ENCODE data around the gene SLC4A1AP. TPM values are rescaled to one million over a fixed set of nuclear protein-coding genes. Genes with fewer than 3 reads are reported as not detected.
A peak's percentile ranks its signal among the peaks of the same experiment; 100 is the strongest.
"Not testable (repeated sequence)": the region's sequence is repeated elsewhere in the genome, so short reads cannot be mapped to it uniquely, and the experiment has no call there.

The SLC4A1AP gene
- total RNA-seq, 4 donors from 2014 or later, result 15.6 to 25.0 (median 22.1) TPM

DNA sequence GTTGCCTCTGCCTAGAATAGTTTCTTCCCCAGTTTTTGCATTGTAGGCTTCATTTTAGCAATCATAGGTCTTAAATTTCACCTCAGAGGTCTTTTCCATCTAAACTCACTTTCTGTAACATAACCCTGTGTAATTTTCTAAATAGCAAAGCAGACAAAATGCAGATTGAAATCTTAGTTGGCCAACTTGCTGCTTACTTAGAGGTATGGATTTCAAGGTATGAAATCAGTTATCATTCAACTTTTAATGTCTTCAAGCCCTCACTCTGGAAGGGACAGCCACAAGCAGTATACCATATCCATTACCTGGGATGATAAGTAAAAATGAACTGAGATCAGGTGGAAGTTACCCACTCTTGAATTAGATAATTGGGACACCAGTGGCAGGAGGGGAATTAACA, 38.7 kb upstream of the SLC4A1AP start:
- TF ChIP-seq POLR2A (IDR thresholded peaks at IDR 0.05), result no peak
- TF ChIP-seq, protein P1, sequence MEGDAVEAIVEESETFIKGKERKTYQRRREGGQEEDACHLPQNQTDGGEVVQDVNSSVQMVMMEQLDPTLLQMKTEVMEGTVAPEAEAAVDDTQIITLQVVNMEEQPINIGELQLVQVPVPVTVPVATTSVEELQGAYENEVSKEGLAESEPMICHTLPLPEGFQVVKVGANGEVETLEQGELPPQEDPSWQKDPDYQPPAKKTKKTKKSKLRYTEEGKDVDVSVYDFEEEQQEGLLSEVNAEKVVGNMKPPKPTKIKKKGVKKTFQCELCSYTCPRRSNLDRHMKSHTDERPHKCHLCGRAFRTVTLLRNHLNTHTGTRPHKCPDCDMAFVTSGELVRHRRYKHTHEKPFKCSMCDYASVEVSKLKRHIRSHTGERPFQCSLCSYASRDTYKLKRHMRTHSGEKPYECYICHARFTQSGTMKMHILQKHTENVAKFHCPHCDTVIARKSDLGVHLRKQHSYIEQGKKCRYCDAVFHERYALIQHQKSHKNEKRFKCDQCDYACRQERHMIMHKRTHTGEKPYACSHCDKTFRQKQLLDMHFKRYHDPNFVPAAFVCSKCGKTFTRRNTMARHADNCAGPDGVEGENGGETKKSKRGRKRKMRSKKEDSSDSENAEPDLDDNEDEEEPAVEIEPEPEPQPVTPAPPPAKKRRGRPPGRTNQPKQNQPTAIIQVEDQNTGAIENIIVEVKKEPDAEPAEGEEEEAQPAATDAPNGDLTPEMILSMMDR (IDR thresholded peaks at IDR 0.05), result no peak
- no peak for DNase-seq (ENCODE audit: low spot score in 2 of 2)
- H3K4me3 ChIP-seq (ENCODE audit: low read depth, poor library complexity, severe bottlenecking), result no peak overlapping the region
- intact Hi-C loops (cut with DNase I; ENCODE audit: low total_unique reads), result no loop called here

DNA sequence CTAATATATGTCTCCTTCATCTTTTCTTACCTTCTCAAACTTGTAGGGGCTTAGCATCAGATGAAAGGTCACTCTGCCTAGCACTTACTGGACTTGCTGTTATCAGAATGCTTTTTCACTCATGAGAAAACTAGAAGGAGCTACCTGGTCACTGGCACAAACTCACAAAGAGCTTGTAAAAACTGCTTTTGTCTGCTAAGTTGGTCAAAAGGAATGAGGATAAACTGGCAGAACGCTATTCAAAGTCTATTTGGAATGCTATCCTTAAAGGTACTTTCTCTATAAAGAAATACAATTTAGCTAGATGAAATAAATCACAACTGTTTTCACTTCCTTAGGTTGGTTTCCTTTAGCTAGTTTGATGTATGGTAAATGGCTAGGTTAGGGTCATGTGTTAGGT, 37.4 kb upstream of the SLC4A1AP start:
- DNase-seq (ENCODE audit: low spot score in 2 of 2); intact Hi-C loops (cut with DNase I; ENCODE audit: low total_unique reads); H3K4me3 ChIP-seq (ENCODE audit: low read depth, poor library complexity, severe bottlenecking): not testable (repeated sequence)
- WGBS, 2 donors, result 86% methylated on average over 1 of the region's 1 CpG

DNA sequence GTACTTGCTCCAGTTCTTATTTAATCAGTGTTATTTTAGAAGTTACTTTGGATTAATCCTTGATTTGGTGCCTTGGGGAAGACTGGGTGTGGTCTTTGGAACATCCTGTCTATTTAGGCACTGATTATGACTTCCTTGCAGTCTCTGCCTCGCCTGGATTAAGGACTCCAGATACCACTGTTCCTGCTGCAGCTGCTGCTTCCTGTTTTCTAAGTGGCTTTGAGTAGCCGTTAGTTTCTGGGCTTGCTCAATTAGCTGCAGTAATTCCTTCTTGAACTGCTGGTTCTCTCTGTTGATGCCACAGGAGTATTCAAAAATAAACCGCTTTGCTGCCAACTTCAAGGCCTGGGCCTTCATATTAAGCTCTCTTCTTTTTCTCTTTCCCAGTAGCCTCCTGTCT, 36.8 kb upstream of the SLC4A1AP start:
- DNase-seq (ENCODE audit: low spot score in 2 of 2); intact Hi-C loops (cut with DNase I; ENCODE audit: low total_unique reads); H3K4me3 ChIP-seq (ENCODE audit: low read depth, poor library complexity, severe bottlenecking): not testable (repeated sequence)
- 37 to 51% methylated on average over 3 of the region's 3 CpGs for WGBS, 2 donors

DNA sequence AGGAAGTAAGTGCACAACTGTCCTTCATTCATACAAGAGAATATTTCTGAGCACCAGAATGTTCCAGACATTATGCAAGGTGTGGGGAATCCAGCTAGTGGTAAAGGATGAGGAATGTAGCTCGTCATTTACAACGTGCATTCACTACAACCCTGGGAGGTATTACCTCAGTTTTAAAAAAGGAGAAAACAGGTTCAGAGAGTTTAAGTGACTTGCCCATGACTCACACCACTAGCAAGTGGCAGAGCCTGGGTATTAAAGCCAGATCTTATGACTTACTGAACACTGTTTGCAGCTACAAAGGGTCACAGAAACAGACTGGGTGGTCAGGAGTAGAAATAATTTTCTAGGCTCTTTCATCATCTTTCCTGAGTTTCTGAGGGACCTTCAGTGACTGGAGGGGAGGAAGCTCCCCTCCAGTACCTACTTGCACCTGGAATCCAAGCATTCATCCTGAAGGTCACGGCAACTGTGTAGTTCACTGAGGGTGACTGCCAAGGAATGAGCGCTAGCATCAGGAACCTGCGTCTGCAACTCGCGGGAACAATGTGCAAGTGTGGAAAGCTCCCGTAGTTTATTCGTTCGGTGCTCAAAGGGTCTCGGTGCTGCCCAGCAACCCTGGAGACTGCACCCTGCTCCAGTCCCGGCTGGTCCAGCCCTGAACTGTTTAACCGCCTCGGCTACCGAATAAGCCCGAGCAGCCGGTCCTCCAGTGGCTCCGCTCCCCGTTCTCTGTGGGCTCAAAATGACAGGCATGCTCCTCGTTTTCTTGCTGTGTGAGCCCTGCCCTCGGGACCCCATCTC, 35.5 kb upstream of the SLC4A1AP start:
- WGBS, 2 donors, result 2 to 5% methylated on average over 8 to 18 of the region's 21 CpGs
- DNase-seq (ENCODE audit: low spot score in 2 of 2), result peak in 1 of 2 donors; percentile 85
- H3K4me3 ChIP-seq (ENCODE audit: low read depth, poor library complexity, severe bottlenecking), result peak overlapping the region; percentile 74
- TF ChIP-seq POLR2A (IDR thresholded peaks at IDR 0.05), result no peak
- TF ChIP-seq, protein P1 (IDR thresholded peaks at IDR 0.05), result no peak
- intact Hi-C loops (cut with DNase I; ENCODE audit: low total_unique reads), result no loop called here

DNA sequence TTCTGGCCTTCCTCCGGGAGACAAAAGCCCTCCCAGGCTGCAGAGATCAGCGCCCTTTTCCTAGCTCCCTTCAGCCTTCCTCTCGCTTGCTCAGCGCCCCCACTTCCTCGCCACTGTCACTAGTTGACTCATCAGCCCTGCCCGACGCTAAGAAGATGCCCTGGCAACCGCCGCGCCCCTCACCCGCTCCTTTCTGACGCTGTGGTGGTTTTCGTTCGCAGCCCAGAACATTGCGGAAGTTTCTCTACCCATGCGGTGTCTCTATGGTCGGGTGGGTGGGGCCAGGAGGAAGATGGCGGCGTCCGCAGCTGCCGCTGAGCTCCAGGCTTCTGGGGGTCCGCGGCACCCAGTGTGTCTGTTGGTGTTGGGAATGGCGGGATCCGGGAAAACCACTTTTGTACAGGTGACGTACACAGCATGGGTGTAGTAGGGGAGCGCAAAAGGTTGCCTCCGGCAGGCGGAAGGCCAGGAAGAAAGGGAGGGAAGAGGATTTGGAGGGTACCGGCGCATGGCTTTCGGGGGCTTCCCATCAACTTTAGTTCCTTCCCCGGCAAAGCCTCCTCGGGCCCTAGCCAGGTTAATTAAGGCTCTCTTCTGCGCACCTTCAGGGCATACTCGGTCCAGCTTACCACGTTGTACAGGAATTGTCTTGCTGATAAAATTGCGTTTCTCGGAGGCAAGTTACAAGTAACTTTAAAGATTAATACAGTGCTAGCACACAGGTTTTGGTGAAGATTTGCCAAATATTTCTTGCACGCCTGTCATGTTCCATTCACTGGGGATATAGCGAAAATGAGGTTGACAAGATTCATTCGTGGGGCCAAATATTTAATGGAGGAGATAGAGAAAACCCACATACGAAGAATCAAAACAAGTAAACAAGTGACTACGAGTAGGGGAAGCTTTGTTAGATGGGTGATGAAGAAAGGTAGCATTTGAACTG, 34.7 kb upstream of the SLC4A1AP start, which contains the start of the genes CCDC121 and GPN1:
Gene CCDC121, minus strand, starts transcription at position 246 of the 943 bp plus-strand sequence. CDS start 1,213 bp downstream, outside the sequence.
Gene GPN1, plus strand, starts transcription at position 284 of the 943 bp plus-strand sequence. Its CDS starts 9 bp downstream, at position 293.
- 1% methylated on average over 42 to 44 of the region's 44 CpGs for WGBS, 2 donors

DNA sequence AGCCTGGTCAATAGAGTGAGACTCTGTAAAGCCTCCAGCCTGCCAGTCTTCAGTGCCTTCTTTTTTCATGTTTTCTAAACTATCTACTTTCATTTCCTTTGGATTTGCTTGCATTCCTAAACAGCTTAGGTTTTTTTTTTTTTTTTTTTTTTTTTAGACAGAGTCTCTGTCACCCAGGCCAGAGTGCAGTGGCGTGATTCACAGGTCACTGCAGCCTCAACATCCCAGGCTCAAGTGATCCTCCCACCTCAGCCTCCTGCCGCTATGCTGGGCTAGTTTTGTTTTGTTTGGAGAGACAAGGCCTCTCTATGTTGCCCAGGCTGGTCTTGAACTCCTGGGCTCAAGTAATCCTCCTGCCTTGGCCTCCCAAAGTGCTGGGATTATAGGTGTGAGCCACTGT, 33.4 kb upstream of the SLC4A1AP start:
- not testable (repeated sequence) for DNase-seq (ENCODE audit: low spot score in 2 of 2); H3K4me3 ChIP-seq (ENCODE audit: low read depth, poor library complexity, severe bottlenecking)
- WGBS, 2 donors, result 97 to 100% methylated on average over 2 of the region's 2 CpGs

More for the DNA sequence above, 34.7 kb upstream of the SLC4A1AP start, which contains the start of the genes CCDC121 and GPN1:
- intact Hi-C loops (cut with DNase I; ENCODE audit: low total_unique reads), result no loop called here
- peak within 1 kb of the TSS; percentile 74 for H3K4me3 ChIP-seq (ENCODE audit: low read depth, poor library complexity, severe bottlenecking)
- peak; percentile 90 to 98 for DNase-seq (ENCODE audit: low spot score in 2 of 2)
- TF ChIP-seq POLR2A (IDR thresholded peaks at IDR 0.05), result no peak
- TF ChIP-seq, protein P1 (IDR thresholded peaks at IDR 0.05), result no peak

DNA sequence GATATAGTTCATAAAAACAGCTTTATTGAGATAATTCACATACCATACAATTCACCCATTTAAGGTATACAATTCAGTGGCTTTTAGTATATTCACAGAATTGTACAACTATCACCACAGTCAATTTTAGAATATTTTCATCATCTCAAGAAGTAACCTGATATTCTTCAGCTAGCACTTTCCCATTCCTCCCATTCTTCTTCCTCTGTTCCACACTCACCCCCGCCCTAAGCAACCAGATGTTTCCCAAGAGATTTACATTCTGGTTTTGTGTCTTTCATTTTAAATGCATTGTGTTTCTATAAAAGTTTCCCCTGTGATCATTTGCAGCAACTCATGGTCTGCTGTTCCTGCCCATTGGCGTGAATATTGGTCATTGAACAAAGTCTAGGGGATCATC, 29.4 kb upstream of the SLC4A1AP start:
- no peak overlapping the region for H3K4me3 ChIP-seq (ENCODE audit: low read depth, poor library complexity, severe bottlenecking)
- no peak for TF ChIP-seq POLR2A (IDR thresholded peaks at IDR 0.05)
- TF ChIP-seq, protein P1 (IDR thresholded peaks at IDR 0.05), result no peak
- DNase-seq (ENCODE audit: low spot score in 2 of 2), result no peak
- intact Hi-C loops (cut with DNase I; ENCODE audit: low total_unique reads), result no loop called here
- WGBS, 2 donors, result 94 to 100% methylated on average over 2 of the region's 2 CpGs

More for the DNA sequence above, 33.4 kb upstream of the SLC4A1AP start:
- intact Hi-C loops (cut with DNase I; ENCODE audit: low total_unique reads), result not testable (repeated sequence)

All from lower leg skin (tissue), 4 donors.